Breast epithelium (tissue), 4 donors: Measurements from ENCODE around the gene RNASET2. TPM values are rescaled to one million over a fixed set of nuclear protein-coding genes. Genes with fewer than 3 reads are reported as not detected.

Experiments
- DNase-seq, 2 donors: peaks; one replicate each; pipeline ENCODE4 v3.0.0-alpha.2; 2019; ENCODE audit warnings: low spot score in 2 of 2
- H3K27ac ChIP-seq, 2 donors: fragments of 200-600 bp; sonication (generic) in 1 of 2; one replicate each; pipeline ENCODE4 v1.5.1; 2016 to 2019; ENCODE audit warnings: mild to moderate bottlenecking in 1 of 2
- H3K27me3 ChIP-seq, 2 donors: fragments of 200-600 bp; sonication (generic) in 1 of 2; one replicate each; pipeline versions ENCODE4 v1.5.1 to v1.6.0; 2017 to 2019; ENCODE audit warnings: control low read depth in 1 of 2, mild to moderate bottlenecking in 1 of 2
- H3K36me3 ChIP-seq: fragments of 200-600 bp; one replicate; pipeline ENCODE4 v1.5.1; 2019
- H3K4me1 ChIP-seq, 2 donors: fragments of 200-600 bp; sonication (generic); one replicate each; pipeline ENCODE4 v1.5.1; 2016 to 2019; ENCODE audit warnings: control low read depth in 1 of 2
- H3K4me3 ChIP-seq, 3 donors: fragments of 200-600 bp; sonication (generic); 1 replicate in 2 of 3; 2 replicates in 1 of 3; pipeline ENCODE4 v1.5.1; 2016 to 2019; ENCODE audit warnings: mild to moderate bottlenecking in 3 of 3, moderate library complexity in 2 of 3
- H3K9me3 ChIP-seq, 2 donors: fragments of 200-600 bp; sonication (generic) in 1 of 2; one replicate each; pipeline ENCODE4 v1.5.1; 2016 to 2019; ENCODE audit warnings: control low read depth in 1 of 2
- CTCF ChIP-seq, 3 donors: fragments of 450-650 bp; IDR thresholded peaks; one replicate each; pipeline ENCODE4 v1.5.1; 2016 to 2017; ENCODE audit warnings: antibody characterized with exemption in 3 of 3, mild to moderate bottlenecking in 3 of 3, moderate library complexity in 3 of 3
- POLR2A ChIP-seq: fragments of 450-650 bp; IDR thresholded peaks from one replicate; pipeline ENCODE4 v1.6.1; 2016; ENCODE audit warnings: antibody characterized with exemption, mild to moderate bottlenecking, moderate library complexity
- POLR2AphosphoS5 ChIP-seq, 3 donors: sonication (generic); formaldehyde crosslinking; IDR thresholded peaks; one replicate each; pipeline ENCODE4 v1.6.1; 2017; ENCODE audit warnings: antibody characterized with exemption in 3 of 3
- intact Hi-C: fragments of 100-400 bp; cut with DNase I; formaldehyde crosslinking; loops from one replicate; pipeline ENCODE4 v1.15.1; 2023; ENCODE audit warnings: low total_unique reads
- total RNA-seq, 3 donors: library from RNA; depleted of rRNA; stranded (reverse); fragments of >200 nt; gene quantifications; one replicate each; pipeline ENCODE4 v1.1.0, GENCODE V29; 2016

RNASET2 gene
- total RNA-seq, 3 donors from 2014 or later: 35.1 to 82.9 (median 80.6) TPM

- Histone ChIP-seq H3K27ac (no peak overlapping the region), H3K4me1 (no peaks in the 10 kb centered on the region), H3K4me3 (no peak overlapping the region), H3K36me3 (no peaks in the 10 kb centered on the region), H3K27me3 (no peaks in the 10 kb centered on the region), H3K9me3 (no peaks in the 10 kb centered on the region)
- no peak for DNase-seq
- TF ChIP-seq POLR2AphosphoS5 (IDR thresholded peaks at IDR 0.05) (no peak), POLR2A (no peak), CTCF (IDR thresholded peaks at IDR 0.05) (no peak)
- intact Hi-C loops: no loop called here
Observed at GRCh38 chr6:166906376-166907044, 49.8 kb downstream of the RNASET2 start.

- Histone ChIP-seq H3K4me1 (no peaks in the 10 kb centered on the region), H3K27ac (no peak overlapping the region), H3K4me3 (no peak overlapping the region), H3K36me3 (no peaks in the 10 kb centered on the region), H3K9me3 (no peaks in the 10 kb centered on the region), H3K27me3 (no peaks in the 10 kb centered on the region)
- DNase-seq: no peak
- TF ChIP-seq POLR2A (no peak), POLR2AphosphoS5 (IDR thresholded peaks at IDR 0.05) (no peak), CTCF (IDR thresholded peaks at IDR 0.05) (no peak)
- intact Hi-C loops: no loop called here
Observed at GRCh38 chr6:166905505-166906134, 50.7 kb downstream of the RNASET2 start.

- intact Hi-C loops: no loop called here
Observed at GRCh38 chr6:166905013-166905412, 51.3 kb downstream of the RNASET2 start.

GRCh38 chr6:166904101-166904746 lies 52.1 kb downstream of the RNASET2 start:
- TF ChIP-seq POLR2A: no peak
- intact Hi-C loops: no loop called here
- no peak overlapping the region for H3K27ac ChIP-seq
- no peaks in the 10 kb centered on the region for H3K27me3 ChIP-seq
- H3K9me3 ChIP-seq: no peaks in the 10 kb centered on the region
- DNase-seq: no peak
- peak overlapping the region in 1 of 3 donors; percentile 28 for H3K4me3 ChIP-seq
- H3K4me1 ChIP-seq: no peaks in the 10 kb centered on the region
- no peaks in the 10 kb centered on the region for H3K36me3 ChIP-seq

More at GRCh38 chr6:166905013-166905412, 51.3 kb downstream of the RNASET2 start:
- no peak overlapping the region for H3K27ac ChIP-seq
- H3K9me3 ChIP-seq: no peaks in the 10 kb centered on the region
- TF ChIP-seq POLR2AphosphoS5 (IDR thresholded peaks at IDR 0.05) (no peak), CTCF (IDR thresholded peaks at IDR 0.05) (no peak)
- no peaks in the 10 kb centered on the region for H3K36me3 ChIP-seq
- no peak overlapping the region for H3K4me3 ChIP-seq
- no peak for DNase-seq
- no peaks in the 10 kb centered on the region for H3K27me3 ChIP-seq
- H3K4me1 ChIP-seq: no peaks in the 10 kb centered on the region

- Histone ChIP-seq H3K36me3 (no peaks in the 10 kb centered on the region), H3K9me3 (no peaks in the 10 kb centered on the region), H3K27ac (no peak overlapping the region), H3K27me3 (no peaks in the 10 kb centered on the region), H3K4me1 (no peaks in the 10 kb centered on the region), H3K4me3 (no peak overlapping the region)
- TF ChIP-seq POLR2AphosphoS5 (IDR thresholded peaks at IDR 0.05) (no peak), POLR2A (no peak), CTCF (IDR thresholded peaks at IDR 0.05) (no peak)
- intact Hi-C loops: no loop called here
- DNase-seq: no peak
Observed at GRCh38 chr6:166903500-166903899, 52.9 kb downstream of the RNASET2 start.
